ENCODE measurements around the gene PIGW.

Gene PIGW

DNA sequence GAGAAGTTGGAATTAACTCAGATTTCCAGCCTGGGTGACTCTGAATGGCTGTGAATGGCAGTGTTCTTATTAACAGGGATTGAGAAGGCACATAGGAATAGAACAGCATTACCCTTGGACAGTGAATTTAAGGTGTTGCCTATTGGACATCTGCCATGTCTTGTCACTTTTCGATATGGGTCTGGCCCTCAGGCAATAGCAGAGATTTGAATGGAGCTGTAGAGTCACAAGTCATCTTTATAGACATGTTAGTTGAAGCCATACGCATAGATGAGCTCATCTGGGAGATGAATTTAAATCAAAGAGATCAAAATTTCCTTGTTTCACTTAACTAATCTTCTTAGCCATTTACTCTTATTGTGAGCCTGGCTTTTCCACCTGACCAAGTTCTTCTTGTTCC lies 42.0 kb downstream of the PIGW start:
- no peak for DNase-seq
- no peak overlapping the region for H3K27ac ChIP-seq (ENCODE audit: insufficient read depth, low read length, poor library complexity, severe bottlenecking)
- H3K4me1 ChIP-seq (ENCODE audit: control insufficient read depth, insufficient read depth, low read length, poor library complexity, severe bottlenecking) = no peaks in the 10 kb centered on the region
- H3K4me3 ChIP-seq (ENCODE audit: insufficient read depth, low read depth, low read length, poor library complexity, severe bottlenecking) = no peak overlapping the region
- H3K36me3 ChIP-seq (ENCODE audit: control insufficient read depth, insufficient read depth, low read length) = peaks cover 47% of the 10 kb centered on the region
- H3K9me3 ChIP-seq (ENCODE audit: control insufficient read depth, low read length) = no peaks in the 10 kb centered on the region
- H3K27me3 ChIP-seq (replicated peaks; ENCODE audit: control insufficient read depth, insufficient read depth, low read length, poor library complexity, severe bottlenecking) = no peaks in the 10 kb centered on the region

DNA sequence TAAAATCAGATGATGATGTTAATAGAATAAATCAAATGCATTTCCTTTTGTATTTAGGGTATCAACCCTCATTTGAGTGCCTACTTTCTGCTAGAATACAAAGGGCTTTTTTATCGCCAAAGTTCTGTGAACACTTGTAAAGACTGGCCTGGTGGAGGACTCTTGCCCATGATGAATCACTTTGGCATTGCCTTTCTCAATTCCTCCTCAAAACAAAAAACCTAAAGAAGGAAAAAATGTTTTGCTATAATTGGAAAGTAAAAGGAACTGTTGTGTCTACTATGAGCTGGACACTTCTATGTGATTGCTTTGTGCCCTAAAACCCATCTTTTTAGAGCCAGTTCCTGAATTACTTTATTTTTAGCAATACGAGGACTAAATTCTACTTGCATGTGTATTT lies 43.9 kb downstream of the PIGW start:
- H3K36me3 ChIP-seq (ENCODE audit: control insufficient read depth, insufficient read depth, low read length) = peaks cover 57% of the 10 kb centered on the region

DNA sequence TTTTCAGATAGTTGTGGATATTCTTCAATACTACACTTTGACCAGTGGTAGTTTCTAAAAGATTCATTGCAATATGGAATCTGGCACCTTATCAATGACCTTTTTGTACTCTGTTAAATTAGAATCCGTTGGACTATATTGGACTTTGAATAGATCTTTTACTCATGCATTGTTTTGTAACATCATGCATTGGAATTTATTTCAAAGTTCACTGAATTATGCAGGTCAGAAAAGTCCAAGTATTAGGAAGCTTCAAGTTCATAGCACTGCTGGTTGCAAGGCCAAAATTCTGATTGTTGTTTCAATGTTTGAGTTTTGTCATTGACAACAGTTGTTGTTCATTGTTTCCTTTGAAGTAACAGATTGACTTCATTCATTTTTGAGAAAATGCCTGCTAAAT lies 49.0 kb downstream of the PIGW start:
- Histone ChIP-seq H3K27ac (ENCODE audit: insufficient read depth, low read length, poor library complexity, severe bottlenecking) (no peak overlapping the region), H3K4me1 (ENCODE audit: control insufficient read depth, insufficient read depth, low read length, poor library complexity, severe bottlenecking) (no peaks in the 10 kb centered on the region), H3K36me3 (ENCODE audit: control insufficient read depth, insufficient read depth, low read length) (peaks cover 72% of the 10 kb centered on the region), H3K9me3 (ENCODE audit: control insufficient read depth, low read length) (no peaks in the 10 kb centered on the region), H3K27me3 (replicated peaks; ENCODE audit: control insufficient read depth, insufficient read depth, low read length, poor library complexity, severe bottlenecking) (no peaks in the 10 kb centered on the region), H3K4me3 (ENCODE audit: insufficient read depth, low read depth, low read length, poor library complexity, severe bottlenecking) (no peak overlapping the region)
- no peak for DNase-seq

More for the DNA sequence above, 43.9 kb downstream of the PIGW start:
- no peaks in the 10 kb centered on the region for H3K9me3 ChIP-seq (ENCODE audit: control insufficient read depth, low read length)
- DNase-seq = no peak
- H3K27me3 ChIP-seq (replicated peaks; ENCODE audit: control insufficient read depth, insufficient read depth, low read length, poor library complexity, severe bottlenecking) = no peaks in the 10 kb centered on the region
- H3K27ac ChIP-seq (ENCODE audit: insufficient read depth, low read length, poor library complexity, severe bottlenecking) = no peak overlapping the region
- H3K4me3 ChIP-seq (ENCODE audit: insufficient read depth, low read depth, low read length, poor library complexity, severe bottlenecking) = no peak overlapping the region
- H3K4me1 ChIP-seq (ENCODE audit: control insufficient read depth, insufficient read depth, low read length, poor library complexity, severe bottlenecking) = no peaks in the 10 kb centered on the region

GRCh38 chr17:36586138-36586537 lies 51.4 kb downstream of the PIGW start:
- H3K36me3 ChIP-seq (ENCODE audit: control insufficient read depth, insufficient read depth, low read length) = peaks cover 59% of the 10 kb centered on the region

More at GRCh38 chr17:36586138-36586537, 51.4 kb downstream of the PIGW start:
- H3K4me3 ChIP-seq (ENCODE audit: insufficient read depth, low read depth, low read length, poor library complexity, severe bottlenecking) = no peak overlapping the region
- no peak overlapping the region for H3K27ac ChIP-seq (ENCODE audit: insufficient read depth, low read length, poor library complexity, severe bottlenecking)
- no peak for DNase-seq
- peaks cover under 1% of the 10 kb centered on the region for H3K4me1 ChIP-seq (ENCODE audit: control insufficient read depth, insufficient read depth, low read length, poor library complexity, severe bottlenecking)
- no peaks in the 10 kb centered on the region for H3K9me3 ChIP-seq (ENCODE audit: control insufficient read depth, low read length)
- H3K27me3 ChIP-seq (replicated peaks; ENCODE audit: control insufficient read depth, insufficient read depth, low read length, poor library complexity, severe bottlenecking) = no peaks in the 10 kb centered on the region
